Neural progenitor cell (in vitro differentiated cells): Measurements from ENCODE around the gene LSMEM2.

Experiments
- EZH2 ChIP-seq: fragments of 200-600 bp; sonication (generic); IDR thresholded peaks from 2 replicates; pipeline ENCODE4 v1.6.1; 2017; ENCODE audit warnings: antibody characterized with exemption, mild to moderate bottlenecking, moderate library complexity
- EZH2phosphoT487 ChIP-seq: fragments of 200-600 bp; sonication (generic); IDR thresholded peaks from 2 replicates; pipeline ENCODE4 v1.6.1; 2017; ENCODE audit warnings: antibody characterized with exemption
- TF ChIP-seq, protein P1 (sequence below): fragments of 200-600 bp; sonication (generic); IDR thresholded peaks from 2 replicates; pipeline ENCODE4 v1.5.1; 2017; ENCODE audit warnings: antibody characterized with exemption, mild to moderate bottlenecking

DNA sequence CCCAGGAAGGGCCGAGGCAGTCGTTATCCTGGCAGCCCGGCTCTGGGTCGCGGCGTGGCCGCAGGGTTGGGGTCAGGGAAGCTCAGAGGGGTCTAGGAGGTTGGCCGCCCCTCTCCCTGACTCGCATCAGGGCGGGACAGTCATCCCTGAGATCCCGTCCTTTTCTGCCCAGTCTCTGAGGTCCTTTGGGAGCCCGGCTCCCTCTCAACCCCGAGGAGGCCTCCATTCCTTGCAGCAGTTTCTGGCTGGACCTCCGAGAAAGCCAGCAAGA lies 43.2 kb downstream of the LSMEM2 start:
- TF ChIP-seq, protein P1, sequence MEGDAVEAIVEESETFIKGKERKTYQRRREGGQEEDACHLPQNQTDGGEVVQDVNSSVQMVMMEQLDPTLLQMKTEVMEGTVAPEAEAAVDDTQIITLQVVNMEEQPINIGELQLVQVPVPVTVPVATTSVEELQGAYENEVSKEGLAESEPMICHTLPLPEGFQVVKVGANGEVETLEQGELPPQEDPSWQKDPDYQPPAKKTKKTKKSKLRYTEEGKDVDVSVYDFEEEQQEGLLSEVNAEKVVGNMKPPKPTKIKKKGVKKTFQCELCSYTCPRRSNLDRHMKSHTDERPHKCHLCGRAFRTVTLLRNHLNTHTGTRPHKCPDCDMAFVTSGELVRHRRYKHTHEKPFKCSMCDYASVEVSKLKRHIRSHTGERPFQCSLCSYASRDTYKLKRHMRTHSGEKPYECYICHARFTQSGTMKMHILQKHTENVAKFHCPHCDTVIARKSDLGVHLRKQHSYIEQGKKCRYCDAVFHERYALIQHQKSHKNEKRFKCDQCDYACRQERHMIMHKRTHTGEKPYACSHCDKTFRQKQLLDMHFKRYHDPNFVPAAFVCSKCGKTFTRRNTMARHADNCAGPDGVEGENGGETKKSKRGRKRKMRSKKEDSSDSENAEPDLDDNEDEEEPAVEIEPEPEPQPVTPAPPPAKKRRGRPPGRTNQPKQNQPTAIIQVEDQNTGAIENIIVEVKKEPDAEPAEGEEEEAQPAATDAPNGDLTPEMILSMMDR, result no peak
- TF ChIP-seq EZH2phosphoT487 (no peak), EZH2 (no peak)
